OCI-LY3 (cell line): ENCODE data around the gene CAMTA1.
A peak's percentile ranks its signal among the peaks of the same experiment; 100 is the strongest.

Experiments used
- H2AFZ ChIP-seq: fragments of 200-600, 300-600 bp; shearing (Covaris generic); 2 replicates; pipeline ENCODE4 v1.6.0; 2014; ENCODE audit warnings: antibody characterized with exemption, low read depth, low read length
- H3K27ac ChIP-seq: fragments of 200-600, 300-600 bp; sonication (generic); 2 replicates; pipeline ENCODE4 v1.5.1; 2014; ENCODE audit warnings: mild to moderate bottlenecking, low read length, moderate library complexity, mixed read lengths
- H3K27me3 ChIP-seq: fragments of 200-600, 300-600 bp; sonication (generic); 2 replicates; pipeline ENCODE4 v1.6.1; 2014; ENCODE audit warnings: low read depth, low read length, mixed read lengths
- H3K36me3 ChIP-seq: fragments of 200-600, 300-600 bp; sonication (generic); replicated peaks from 2 replicates; pipeline ENCODE3; 2014; ENCODE audit warnings: low read depth, low read length, mixed read lengths
- H3K4me1 ChIP-seq: fragments of 300-600, 200-600 bp; sonication (generic); 2 replicates; pipeline ENCODE4 v1.6.1; 2014; ENCODE audit warnings: low read length, mixed read lengths
- H3K4me2 ChIP-seq: fragments of 200-600, 300-600 bp; sonication (generic); 2 replicates; pipeline ENCODE4 v1.6.1; 2014; ENCODE audit warnings: low read length, mixed read lengths
- H3K4me3 ChIP-seq: fragments of 300-600, 200-600 bp; sonication (generic); 2 replicates; pipeline ENCODE4 v1.5.1; 2014; ENCODE audit warnings: antibody characterized with exemption, mild to moderate bottlenecking, low read length, moderate library complexity
- H3K79me2 ChIP-seq: fragments of 300-600, 200-600 bp; shearing (Covaris generic); 2 replicates; pipeline ENCODE4 v1.6.1; 2014; ENCODE audit warnings: mild to moderate bottlenecking, low read length, mixed read lengths
- H3K9ac ChIP-seq: fragments of 300-600, 200-600 bp; shearing (Covaris generic); 2 replicates; pipeline ENCODE4 v1.6.0; 2014; ENCODE audit warnings: mild to moderate bottlenecking, low read length, moderate library complexity
- H3K9me3 ChIP-seq: fragments of 200-600, 300-600 bp; shearing (Covaris generic); 2 replicates; pipeline ENCODE4 v1.6.1; 2014; ENCODE audit warnings: low read length, mixed read lengths; ENCODE audit not compliant: insufficient read depth
- H4K20me1 ChIP-seq: fragments of 200-600, 300-600 bp; sonication (generic); 2 replicates; pipeline ENCODE4 v1.6.1; 2016; ENCODE audit warnings: low read length, mixed read lengths; ENCODE audit not compliant: insufficient read depth
- CTCF ChIP-seq: fragments of 200-600, 300-600 bp; sonication (generic); IDR thresholded peaks from 2 replicates; pipeline ENCODE4 v1.5.1; 2014; ENCODE audit warnings: antibody characterized with exemption, low read length, low read depth
- EZH2phosphoT487 ChIP-seq: fragments of 200-600 bp; shearing (Covaris generic); IDR thresholded peaks from 2 replicates; pipeline ENCODE4 v1.6.1; 2018; ENCODE audit warnings: antibody characterized with exemption, mixed run types, low read depth

CAMTA1 gene

GRCh38 chr1:7063981-7064380 is 278.7 kb downstream of the CAMTA1 start:
- no peak overlapping the region for H2AFZ ChIP-seq
- no peak overlapping the region for H3K9ac ChIP-seq
- H3K27me3 ChIP-seq = no peaks in the 10 kb centered on the region; the same call in 1 of the 2 replicates
- no peaks in the 10 kb centered on the region for H3K79me2 ChIP-seq
- no peaks in the 10 kb centered on the region for H3K9me3 ChIP-seq
- TF ChIP-seq EZH2phosphoT487 (no peak), CTCF (no peak)
- no peaks in the 10 kb centered on the region for H4K20me1 ChIP-seq
- no peaks in the 10 kb centered on the region for H3K36me3 ChIP-seq
- H3K4me1 ChIP-seq = no peaks in the 10 kb centered on the region
- no peak overlapping the region for H3K27ac ChIP-seq
- H3K4me3 ChIP-seq = no peak overlapping the region
- no peak overlapping the region for H3K4me2 ChIP-seq

DNA sequence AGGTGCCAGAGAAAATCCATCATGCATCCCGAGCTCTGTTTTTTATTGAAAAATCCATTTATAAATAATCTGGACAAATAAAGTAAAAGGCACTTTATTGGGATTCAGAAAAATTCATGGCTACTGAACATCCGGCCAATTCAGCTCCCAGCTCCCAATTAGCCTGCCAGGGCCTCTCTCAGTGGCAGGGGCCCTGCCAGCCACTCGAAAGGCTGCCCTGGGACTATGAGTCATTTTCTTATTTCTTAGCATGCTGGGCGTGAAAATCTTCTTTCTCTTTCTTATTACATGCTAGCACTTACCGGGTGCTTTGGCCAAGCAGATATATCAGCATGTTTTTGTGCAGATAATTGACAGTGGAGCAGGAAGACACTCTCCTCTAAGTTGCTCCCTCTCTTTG is 283.3 kb downstream of the CAMTA1 start:
- H3K9me3 ChIP-seq = no peaks in the 10 kb centered on the region
- H3K4me2 ChIP-seq = no peak overlapping the region
- no peak overlapping the region for H3K27ac ChIP-seq
- no peaks in the 10 kb centered on the region for H3K36me3 ChIP-seq
- TF ChIP-seq CTCF (no peak), EZH2phosphoT487 (no peak)
- H2AFZ ChIP-seq = no peak overlapping the region
- H3K4me3 ChIP-seq = no peak overlapping the region
- H3K79me2 ChIP-seq = no peaks in the 10 kb centered on the region
- no peaks in the 10 kb centered on the region; the same call in 1 of the 2 replicates for H3K27me3 ChIP-seq
- no peak overlapping the region for H3K9ac ChIP-seq
- H4K20me1 ChIP-seq = peaks cover 6% of the 10 kb centered on the region; the same call in 1 of the 2 replicates
- H3K4me1 ChIP-seq = no peaks in the 10 kb centered on the region

GRCh38 chr1:7069931-7070330 is 284.7 kb downstream of the CAMTA1 start:
- Histone ChIP-seq H3K79me2 (no peaks in the 10 kb centered on the region), H3K27me3 (no peaks in the 10 kb centered on the region; the same call in 1 of the 2 replicates), H3K4me3 (no peak overlapping the region), H3K27ac (no peak overlapping the region), H3K9me3 (no peaks in the 10 kb centered on the region), H3K4me1 (no peaks in the 10 kb centered on the region), H2AFZ (no peak overlapping the region), H3K4me2 (no peak overlapping the region), H4K20me1 (peaks cover 17% of the 10 kb centered on the region; the same call in 1 of the 2 replicates), H3K36me3 (no peaks in the 10 kb centered on the region), H3K9ac (no peak overlapping the region)
- TF ChIP-seq EZH2phosphoT487 = no peak
- no peak for TF ChIP-seq CTCF

DNA sequence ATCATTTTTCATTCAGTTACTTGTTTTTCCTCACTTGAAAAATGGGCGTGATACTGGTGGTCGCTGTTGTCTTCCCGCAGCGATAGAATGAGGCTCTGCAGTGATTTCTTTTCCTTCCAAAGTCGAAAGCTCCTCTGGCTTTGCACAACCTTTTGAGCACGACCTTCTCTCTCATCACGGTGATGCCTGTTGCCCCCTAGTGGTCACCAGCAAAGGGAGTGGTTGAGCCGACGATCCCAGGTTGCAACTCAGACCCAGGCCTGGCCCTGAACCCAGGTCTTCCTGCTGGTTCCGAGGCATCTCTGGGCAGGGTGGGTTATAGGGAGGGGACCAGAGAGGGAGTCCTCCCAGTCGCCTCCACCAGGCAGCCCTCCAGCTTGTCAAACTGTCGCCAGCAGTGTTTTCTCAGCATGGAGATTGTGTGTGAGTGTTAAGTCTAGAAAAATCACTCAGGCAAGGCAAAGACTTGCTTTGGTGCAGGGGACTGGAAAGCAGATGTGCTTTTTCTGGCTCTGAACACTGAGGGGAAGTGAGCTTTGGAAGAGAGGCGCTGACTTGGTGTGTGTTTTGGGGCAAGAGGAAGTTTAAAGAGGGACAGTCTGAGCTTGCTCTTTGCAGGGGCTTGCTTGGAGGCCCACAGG is 285.3 kb downstream of the CAMTA1 start:
- Histone ChIP-seq H4K20me1 (peaks cover 19% of the 10 kb centered on the region; the same call in 1 of the 2 replicates), H2AFZ (no peak overlapping the region)

More for the DNA sequence above, 285.3 kb downstream of the CAMTA1 start:
- H3K27ac ChIP-seq = no peak overlapping the region
- no peaks in the 10 kb centered on the region for H3K4me1 ChIP-seq
- no peaks in the 10 kb centered on the region; the same call in 1 of the 2 replicates for H3K27me3 ChIP-seq
- no peak for TF ChIP-seq EZH2phosphoT487
- TF ChIP-seq CTCF = peak; percentile 66
- H3K79me2 ChIP-seq = no peaks in the 10 kb centered on the region
- H3K4me2 ChIP-seq = 0 out of 2 replicates have a peak overlapping the region, but pooled peaks have one; percentile 26
- no peaks in the 10 kb centered on the region for H3K9me3 ChIP-seq
- no peak overlapping the region for H3K9ac ChIP-seq
- no peaks in the 10 kb centered on the region for H3K36me3 ChIP-seq
- no peak overlapping the region for H3K4me3 ChIP-seq
